Measurements from ENCODE around the gene ZBTB12.
A peak's percentile ranks its signal among the peaks of the same experiment; 100 is the strongest.
"Not testable (repeated sequence)": the region's sequence is repeated elsewhere in the genome, so short reads cannot be mapped to it uniquely, and the experiment has no call there.

ZBTB12 gene

GRCh38 chr6:31861150-31861549 is 40.7 kb downstream of the ZBTB12 start:
- TF ChIP-seq CTCF (conservative IDR thresholded peaks at IDR 0.05): no peak
- no peak overlapping the region for H3K27ac ChIP-seq

- no peak for TF ChIP-seq CTCF (conservative IDR thresholded peaks at IDR 0.05)
- H3K27ac ChIP-seq: no peak overlapping the region
Observed at GRCh38 chr6:31860349-31860748, 41.5 kb downstream of the ZBTB12 start.

GRCh38 chr6:31859923-31860322 is 42.0 kb downstream of the ZBTB12 start:
- TF ChIP-seq CTCF (conservative IDR thresholded peaks at IDR 0.05): no peak
- H3K27ac ChIP-seq: no peak overlapping the region

- no peak overlapping the region for H3K27ac ChIP-seq
- TF ChIP-seq CTCF (conservative IDR thresholded peaks at IDR 0.05): no peak
Observed at GRCh38 chr6:31858707-31859106, 43.2 kb downstream of the ZBTB12 start.

- not testable (repeated sequence) for H3K27ac ChIP-seq
Observed at GRCh38 chr6:31857774-31858173, 44.1 kb downstream of the ZBTB12 start.

GRCh38 chr6:31851980-31852718 is 49.7 kb downstream of the ZBTB12 start:
- peak overlapping the region; percentile 48 for H3K27ac ChIP-seq

- no peak overlapping the region; the same call in 1 of the 2 replicates for H3K27ac ChIP-seq
- no peak for TF ChIP-seq CTCF (conservative IDR thresholded peaks at IDR 0.05)
Observed at GRCh38 chr6:31851485-31851832, 50.4 kb downstream of the ZBTB12 start.

- no peak for TF ChIP-seq CTCF (conservative IDR thresholded peaks at IDR 0.05)
- H3K27ac ChIP-seq: no peak overlapping the region; the same call in 1 of the 2 replicates
Observed at GRCh38 chr6:31850765-31851484, 51.0 kb downstream of the ZBTB12 start.

Measured in VCaP (cell line).